ENCODE results near the gene NARS2.
"Not testable (repeated sequence)": the region's sequence is repeated elsewhere in the genome, so short reads cannot be mapped to it uniquely, and the experiment has no call there.

NARS2 gene

GRCh38 chr11:78539506-78539905 is 35.2 kb downstream of the NARS2 start:
- no peak for DNase-seq

- DNase-seq: no peak
Observed at GRCh38 chr11:78536933-78537332, 37.7 kb downstream of the NARS2 start.

GRCh38 chr11:78535920-78536319 is 38.7 kb downstream of the NARS2 start:
- DNase-seq: no peak

GRCh38 chr11:78535027-78535426 is 39.6 kb downstream of the NARS2 start:
- no peak for DNase-seq

DNA sequence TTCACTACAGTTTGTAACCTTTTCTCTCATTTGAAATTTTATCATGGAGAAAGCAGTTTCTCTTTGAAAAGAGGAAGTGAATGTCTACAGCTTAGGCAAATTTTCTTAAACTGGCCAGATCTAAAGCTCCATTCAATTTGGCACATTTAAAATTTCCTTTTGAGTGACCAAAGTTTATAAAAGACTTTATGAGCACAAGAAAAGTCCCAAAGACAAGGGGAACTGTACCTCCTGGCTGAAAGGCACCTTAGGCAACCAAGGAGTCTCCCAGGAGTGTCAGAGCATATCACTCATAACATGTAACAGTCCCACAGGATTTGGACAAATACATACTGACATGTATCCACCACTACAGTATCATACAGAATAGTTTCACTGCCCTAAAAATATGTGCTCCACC is 41.3 kb downstream of the NARS2 start:
- DNase-seq: no peak

- no peak for DNase-seq
Observed at GRCh38 chr11:78532991-78533390, 41.7 kb downstream of the NARS2 start.

- no peak for DNase-seq
Observed at GRCh38 chr11:78526497-78527146, 48.0 kb downstream of the NARS2 start.

GRCh38 chr11:78525720-78526119 is 48.9 kb downstream of the NARS2 start:
- no peak for DNase-seq

- DNase-seq: no peak
Observed at GRCh38 chr11:78520230-78520629, 54.4 kb downstream of the NARS2 start.

GRCh38 chr11:78516281-78516680 is 58.4 kb downstream of the NARS2 start:
- DNase-seq: no peak

GRCh38 chr11:78514922-78515502 is 59.7 kb downstream of the NARS2 start:
- no peak for DNase-seq

GRCh38 chr11:78513085-78513484 is 61.6 kb downstream of the NARS2 start:
- DNase-seq: not testable (repeated sequence)

DNA sequence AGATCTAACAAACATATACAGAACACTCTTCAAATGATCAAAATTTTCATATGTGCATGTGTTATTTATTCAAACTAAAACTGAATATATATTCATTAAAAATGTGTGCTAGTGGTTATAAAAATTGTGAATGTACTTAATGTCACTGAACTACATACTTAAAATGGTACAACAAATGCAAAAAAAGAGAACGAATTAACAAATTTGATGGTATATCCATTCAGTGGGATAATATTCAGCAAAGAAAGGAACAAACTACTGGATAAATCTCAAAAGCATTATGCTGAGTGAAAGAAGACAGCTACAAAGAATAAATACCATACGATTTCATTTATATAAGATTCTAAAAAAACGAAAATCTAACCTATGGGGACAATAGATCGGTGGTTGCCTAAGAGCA is 64.1 kb downstream of the NARS2 start:
- no peak for DNase-seq

DNA sequence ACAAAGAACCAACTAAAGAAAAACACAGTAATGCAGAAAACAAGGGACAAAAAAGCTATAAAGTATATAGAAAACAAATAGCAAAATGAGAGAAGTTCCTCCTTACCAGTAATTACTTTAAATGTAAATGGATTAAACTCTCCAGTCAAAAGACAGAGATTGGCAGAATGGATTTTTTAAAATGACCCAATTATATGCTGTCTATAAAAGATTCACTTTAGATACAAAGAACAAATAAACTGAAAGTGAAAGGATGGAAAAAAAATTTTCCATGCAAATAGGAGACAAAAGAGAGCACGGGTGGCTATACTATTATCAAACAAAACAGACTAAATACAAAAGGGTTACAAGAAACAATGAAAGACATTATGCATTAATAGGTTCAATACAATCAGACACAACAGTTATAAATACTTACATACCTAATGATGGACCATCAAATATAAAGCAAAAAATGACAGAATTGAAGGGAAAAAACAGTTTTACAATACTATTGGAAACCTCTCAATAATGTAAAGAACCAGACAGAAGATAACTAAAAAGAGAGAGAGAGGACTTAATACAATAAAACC is 64.6 kb downstream of the NARS2 start:
- DNase-seq: no peak

GRCh38 chr11:78504708-78505107 is 70.0 kb downstream of the NARS2 start:
- no peak for DNase-seq

DNA sequence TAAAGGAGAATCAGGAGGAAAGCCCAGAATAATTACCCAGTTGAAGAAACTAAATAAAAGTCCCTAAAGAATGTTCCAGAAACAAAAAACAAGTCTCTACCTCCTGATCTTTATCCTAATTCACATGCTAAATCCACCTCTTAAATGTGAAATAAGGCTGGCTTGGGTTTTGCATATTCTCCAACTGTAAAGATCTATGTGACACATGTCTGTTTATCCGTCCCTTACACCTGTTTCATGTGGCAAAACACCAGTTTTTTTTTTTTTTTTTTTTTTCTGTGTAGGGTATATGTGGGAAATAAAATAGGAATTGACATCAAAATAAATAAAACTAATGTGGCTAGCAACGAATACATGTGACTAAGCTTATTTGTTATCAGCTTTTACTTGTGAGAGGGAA is 70.5 kb downstream of the NARS2 start:
- no peak for DNase-seq

DNA sequence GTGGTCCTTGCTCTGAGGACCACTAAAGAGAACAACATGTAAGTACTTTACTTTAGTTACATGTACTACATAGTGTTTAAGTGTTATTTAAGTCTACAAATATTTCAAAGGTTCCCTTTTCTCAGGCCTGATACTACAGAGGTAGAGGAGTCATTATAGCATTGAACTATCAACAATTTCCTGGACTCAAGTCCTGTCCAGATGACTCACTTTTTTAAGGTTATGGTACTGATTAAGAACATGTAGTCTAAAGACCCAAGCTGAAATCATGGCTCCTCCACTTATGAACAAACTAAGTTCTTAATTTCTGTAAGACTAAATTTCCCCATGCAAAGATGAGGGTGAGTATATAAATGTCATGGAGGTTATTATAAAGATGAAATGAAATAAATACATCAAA is 74.7 kb downstream of the NARS2 start:
- DNase-seq: no peak

- no peak for DNase-seq
Observed at GRCh38 chr11:78497293-78497692, 77.4 kb downstream of the NARS2 start.

DNA sequence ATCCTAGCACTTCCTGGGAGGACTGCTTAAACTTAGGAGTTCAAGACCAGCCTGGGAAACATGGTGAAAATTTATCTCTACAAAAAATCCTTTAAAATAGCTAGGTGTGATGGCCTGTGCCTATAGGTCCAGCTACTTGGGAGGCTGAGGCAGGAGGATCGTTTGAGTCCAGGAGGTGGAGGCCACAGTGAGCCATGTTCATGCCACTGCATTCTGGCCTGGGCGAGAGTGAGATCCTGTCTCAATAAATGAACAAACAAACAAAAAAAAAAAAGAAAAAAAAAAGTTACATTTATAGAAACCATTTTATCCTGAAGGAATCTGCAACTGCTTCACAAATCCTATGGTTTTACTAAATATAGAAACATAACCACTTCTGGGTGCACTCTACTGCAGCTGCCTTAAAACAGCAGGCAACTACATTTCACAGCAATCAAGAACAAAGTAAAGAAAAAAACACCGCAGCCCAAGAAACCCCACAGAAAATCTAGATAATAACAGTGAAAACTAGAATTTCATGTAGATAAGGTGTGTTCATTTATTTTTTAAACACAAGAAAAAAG is 81.2 kb downstream of the NARS2 start:
- DNase-seq: no peak

GRCh38 chr11:78492973-78493372 is 81.7 kb downstream of the NARS2 start:
- no peak for DNase-seq

DNA sequence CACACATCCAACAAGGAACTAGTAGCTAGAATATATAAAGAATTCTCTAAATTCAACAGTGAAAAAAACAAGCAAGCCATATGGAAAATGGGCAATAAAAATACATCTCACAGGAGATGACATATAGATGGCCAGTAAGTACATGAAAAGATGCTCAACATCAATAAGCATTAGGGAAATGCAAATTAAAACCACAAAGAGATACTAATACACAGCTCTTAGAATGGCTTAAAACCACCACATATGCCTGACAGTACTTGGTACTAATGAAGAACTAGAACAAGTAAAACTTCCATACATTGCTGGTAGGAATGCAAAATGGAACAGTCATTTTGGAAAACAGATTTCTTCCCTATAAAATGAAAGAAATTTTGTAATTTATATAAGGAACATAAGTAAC is 85.5 kb downstream of the NARS2 start:
- no peak for DNase-seq

DNA sequence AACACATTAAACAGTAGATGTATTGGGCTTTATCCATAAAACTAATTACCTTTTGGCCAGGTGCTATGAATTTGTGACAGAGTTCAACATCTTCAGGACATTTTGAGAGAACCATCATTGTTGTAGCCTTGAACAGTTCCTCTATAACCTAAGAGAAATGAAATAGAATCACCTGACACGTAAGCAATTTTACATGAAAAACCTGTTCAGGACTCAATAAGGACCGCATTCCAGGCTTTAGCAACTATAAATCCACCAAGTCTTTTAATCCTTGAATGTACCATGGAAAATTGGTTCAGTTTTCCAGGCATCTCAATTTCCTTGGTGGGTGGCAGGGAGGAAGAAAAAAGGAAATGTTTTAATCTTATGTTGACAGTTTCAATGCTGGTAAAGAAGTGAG is 96.1 kb downstream of the NARS2 start:
- no peak for DNase-seq

DNA sequence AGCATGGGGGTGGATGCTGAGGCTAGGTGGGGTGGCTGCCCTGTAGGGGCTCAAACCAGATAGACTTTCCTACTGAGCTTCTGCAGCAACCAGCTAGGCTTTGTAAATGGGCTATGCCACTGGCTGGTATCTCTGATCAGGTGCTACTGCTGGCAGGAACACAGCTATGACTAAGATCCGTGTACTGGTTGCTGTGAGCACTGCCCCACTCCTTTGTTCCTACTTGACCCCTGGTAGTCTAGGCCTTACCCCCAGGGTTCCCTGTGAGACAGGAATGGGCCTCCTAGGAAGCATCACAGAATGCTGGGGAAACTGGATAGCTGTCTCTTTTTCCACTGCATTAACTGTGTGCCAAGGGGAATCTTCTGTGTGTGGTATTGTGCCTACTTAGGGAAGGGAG is 98.6 kb downstream of the NARS2 start:
- no peak for DNase-seq

DNA sequence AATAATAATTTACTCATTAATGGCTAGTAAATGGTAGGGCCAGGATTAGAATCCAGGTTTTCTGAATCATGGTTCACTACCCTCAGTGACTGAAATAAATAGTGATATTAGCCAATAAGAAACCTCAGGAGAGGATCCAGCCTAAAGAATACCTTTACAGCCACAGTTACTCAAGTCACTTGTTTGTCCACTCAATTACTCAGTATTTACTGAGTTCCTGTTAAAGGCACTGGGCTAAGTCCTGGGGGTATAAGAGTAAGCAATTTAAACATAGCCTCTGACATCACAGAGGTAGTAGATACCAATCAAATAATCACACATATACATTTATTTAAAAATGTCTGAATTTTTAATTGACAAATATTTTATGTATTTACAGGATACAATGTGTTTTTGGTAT is 100.2 kb downstream of the NARS2 start:
- DNase-seq: no peak

DNA sequence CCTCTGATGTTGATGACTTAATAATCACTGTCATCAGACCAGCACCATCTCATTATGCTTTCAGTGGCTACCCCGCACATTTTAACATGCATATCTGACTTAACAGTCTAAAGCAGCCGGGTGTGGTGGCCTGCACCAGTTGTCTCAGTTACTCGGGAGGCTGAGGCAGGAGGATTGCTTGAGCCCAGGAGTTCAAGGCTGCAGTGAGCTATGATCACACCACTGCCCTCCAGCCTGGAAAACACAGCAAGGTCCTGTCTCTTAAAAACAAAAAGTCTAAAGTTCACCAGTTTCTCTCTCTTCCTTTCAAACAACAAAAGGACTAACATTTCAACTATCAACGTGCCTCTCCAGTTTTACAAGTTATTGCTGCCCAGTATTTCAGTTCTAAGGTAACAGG is 101.8 kb downstream of the NARS2 start:
- DNase-seq: no peak

Measured in activated CD4-positive, alpha-beta T cell treated with anti-CD3 and anti-CD28 coated beads, Interleukin-2, amount 50 U/mL, for 16 hours (primary cell).